Measurements from ENCODE around the gene PPCDC.

Gene PPCDC

DNA sequence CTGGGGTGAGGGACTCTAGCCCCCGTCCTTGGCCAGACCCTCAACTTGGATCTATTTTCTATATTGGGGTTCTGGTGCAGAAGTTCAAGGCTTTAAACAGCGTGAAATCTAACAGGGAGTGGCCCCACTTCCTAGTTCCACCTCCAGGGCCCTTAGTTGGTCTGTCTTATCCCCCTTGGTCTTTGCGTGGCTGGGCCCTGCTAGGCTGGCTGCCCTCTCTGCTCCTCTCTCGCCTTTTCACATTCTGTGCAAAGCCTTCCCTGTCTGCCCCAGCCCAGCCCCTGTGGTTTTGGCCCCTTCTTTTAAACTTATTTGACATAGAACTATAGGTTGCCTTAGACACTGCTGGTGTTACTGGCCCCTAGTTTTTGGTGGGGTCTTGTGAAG, 5.6 kb downstream of the PPCDC start:
- Mint-ChIP-seq H3K27ac (peak overlapping the region; percentile 50), H3K27me3 (no peaks in the 10 kb centered on the region)

DNA sequence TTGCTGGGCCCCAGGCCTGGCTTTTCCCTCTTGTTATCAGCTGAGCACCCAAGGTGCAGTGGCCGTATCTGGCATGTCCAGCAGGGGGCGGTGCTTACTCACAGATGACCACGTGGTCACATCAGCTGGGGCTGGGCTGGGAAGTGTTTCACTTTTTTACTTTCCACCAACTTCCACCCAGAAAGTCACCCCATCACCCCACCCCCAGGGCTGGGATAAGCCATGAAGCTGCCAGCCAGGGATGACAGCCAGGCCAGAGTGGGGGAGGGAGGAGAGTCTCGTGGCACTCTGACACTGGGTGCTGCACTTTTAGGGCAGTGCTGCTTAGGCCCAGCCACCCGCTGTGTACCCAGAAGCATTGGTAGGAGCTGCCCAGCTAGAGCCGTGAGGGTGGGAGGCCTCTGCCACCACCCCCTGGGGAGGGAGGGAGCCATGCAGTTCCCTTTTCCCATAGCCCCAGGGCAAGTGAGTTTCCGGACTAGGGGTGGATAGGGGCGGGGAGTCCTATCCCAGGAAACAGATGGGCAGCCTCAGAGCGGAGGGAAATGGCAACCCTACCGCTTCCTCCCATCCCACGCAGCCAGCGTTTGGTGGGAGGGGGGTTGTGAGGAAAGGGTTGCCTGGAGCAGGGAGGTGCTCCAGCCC, 6.1 kb downstream of the PPCDC start:
- no peaks in the 10 kb centered on the region for H3K9me3 Mint-ChIP-seq
- peak overlapping the region; percentile 50 for H3K27ac Mint-ChIP-seq
- H3K4me1 Mint-ChIP-seq (ENCODE audit: low read depth) = peaks cover 35% of the 10 kb centered on the region
- H3K36me3 Mint-ChIP-seq (ENCODE audit: low read depth) = peaks cover 27% of the 10 kb centered on the region
- peak overlapping the region; percentile 30 for H3K4me3 Mint-ChIP-seq
- no peaks in the 10 kb centered on the region for H3K27me3 Mint-ChIP-seq

More for the DNA sequence above, 5.6 kb downstream of the PPCDC start:
- Mint-ChIP-seq H3K4me3 (no peak overlapping the region), H3K36me3 (ENCODE audit: low read depth) (peaks cover 29% of the 10 kb centered on the region), H3K4me1 (ENCODE audit: low read depth) (peaks cover 40% of the 10 kb centered on the region), H3K9me3 (no peaks in the 10 kb centered on the region)

DNA sequence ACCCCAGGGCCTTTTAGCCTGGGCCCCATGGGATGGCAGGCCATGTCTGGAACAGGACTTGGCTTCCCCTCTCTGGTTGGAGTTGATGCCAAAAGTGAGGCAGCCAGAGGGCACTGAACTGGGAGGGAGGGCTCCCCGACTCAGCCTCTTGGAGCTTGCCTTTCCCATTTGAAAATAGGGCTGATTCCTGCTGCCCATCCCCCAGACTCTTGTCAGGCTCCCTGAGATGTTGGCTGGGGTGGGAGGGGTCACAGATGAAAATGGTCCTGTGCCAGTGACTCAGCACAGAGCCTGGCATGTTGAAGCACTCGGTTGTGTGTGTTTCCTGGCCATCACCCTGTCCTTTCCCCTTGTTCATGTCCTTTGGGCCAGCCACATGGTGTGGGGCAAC, 6.6 kb downstream of the PPCDC start:
- H3K27me3 Mint-ChIP-seq = no peaks in the 10 kb centered on the region

DNA sequence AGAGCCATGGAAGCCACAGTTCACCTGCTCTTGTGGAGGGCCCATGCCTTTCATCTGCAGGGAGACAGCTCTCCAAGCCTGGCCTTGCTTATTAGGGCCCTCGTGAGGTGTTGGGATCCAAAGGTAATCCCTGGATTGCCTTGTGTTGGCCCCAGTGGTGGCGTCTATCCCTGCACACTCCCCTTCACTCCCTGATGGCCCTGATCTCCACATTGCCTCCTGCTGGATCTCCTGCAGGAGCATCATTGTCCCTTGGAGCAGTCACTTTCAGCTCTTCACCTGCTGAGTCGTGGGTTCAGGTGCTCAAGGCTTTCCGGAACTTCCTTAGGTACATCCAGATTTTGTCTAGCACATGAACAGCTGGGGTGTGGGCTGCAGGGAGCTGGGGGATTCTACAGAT, 7.0 kb downstream of the PPCDC start:
- no peaks in the 10 kb centered on the region for H3K27me3 Mint-ChIP-seq
- no peak overlapping the region for H3K4me3 Mint-ChIP-seq
- no peaks in the 10 kb centered on the region for H3K9me3 Mint-ChIP-seq
- H3K36me3 Mint-ChIP-seq (ENCODE audit: low read depth) = peaks cover 27% of the 10 kb centered on the region
- no peak overlapping the region for H3K27ac Mint-ChIP-seq
- peaks cover 26% of the 10 kb centered on the region for H3K4me1 Mint-ChIP-seq (ENCODE audit: low read depth)

More for the DNA sequence above, 6.6 kb downstream of the PPCDC start:
- H3K4me3 Mint-ChIP-seq = no peak overlapping the region
- no peaks in the 10 kb centered on the region for H3K9me3 Mint-ChIP-seq
- peaks cover 30% of the 10 kb centered on the region for H3K4me1 Mint-ChIP-seq (ENCODE audit: low read depth)
- no peak overlapping the region for H3K27ac Mint-ChIP-seq
- peaks cover 27% of the 10 kb centered on the region for H3K36me3 Mint-ChIP-seq (ENCODE audit: low read depth)

DNA sequence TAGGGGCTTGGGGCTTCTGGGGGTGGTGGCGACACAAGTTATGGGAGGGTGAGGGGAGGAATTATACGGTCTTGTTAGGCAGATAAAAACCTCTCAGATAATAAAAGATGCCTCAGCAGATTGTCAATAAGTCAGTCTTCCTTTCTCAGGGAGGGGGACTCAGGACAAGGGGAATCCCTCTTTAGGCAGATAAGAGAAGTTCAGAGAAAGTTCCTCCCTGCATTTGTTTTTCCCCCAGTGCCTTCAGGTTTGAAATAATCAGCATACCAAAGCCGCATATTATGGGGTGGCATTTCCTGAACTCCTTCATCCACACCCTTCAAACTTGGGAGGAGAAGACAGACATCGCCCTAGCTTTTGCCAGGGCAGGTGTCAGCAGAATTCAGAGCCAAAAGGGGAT, 8.5 kb downstream of the PPCDC start:
- Mint-ChIP-seq H3K4me3 (no peak overlapping the region), H3K27ac (no peak overlapping the region), H3K27me3 (no peaks in the 10 kb centered on the region), H3K4me1 (ENCODE audit: low read depth) (peaks cover 31% of the 10 kb centered on the region), H3K9me3 (no peaks in the 10 kb centered on the region), H3K36me3 (ENCODE audit: low read depth) (peaks cover 34% of the 10 kb centered on the region)

DNA sequence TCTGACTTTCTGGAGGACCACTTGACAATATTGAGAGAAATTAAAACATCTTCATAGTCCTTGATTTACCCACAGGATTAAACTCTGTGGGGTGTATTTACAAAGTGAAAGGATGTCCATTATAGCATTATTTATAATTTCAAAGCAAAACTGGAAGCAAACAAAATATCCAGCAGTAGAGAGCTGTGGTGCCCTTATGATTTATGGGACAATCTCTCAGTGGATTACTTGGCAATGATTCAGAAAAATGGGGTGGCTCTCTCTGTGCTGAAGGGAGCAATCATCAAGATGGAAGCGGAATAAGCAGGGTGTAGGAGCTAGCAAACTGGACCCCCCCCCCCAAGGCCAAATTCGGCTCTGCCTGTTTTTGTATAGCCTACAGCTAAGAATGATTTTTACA, 9.0 kb downstream of the PPCDC start:
- Mint-ChIP-seq H3K4me3 (no peak overlapping the region), H3K4me1 (ENCODE audit: low read depth) (peaks cover 35% of the 10 kb centered on the region), H3K27ac (no peak overlapping the region), H3K36me3 (ENCODE audit: low read depth) (peaks cover 39% of the 10 kb centered on the region), H3K27me3 (no peaks in the 10 kb centered on the region), H3K9me3 (no peaks in the 10 kb centered on the region)

DNA sequence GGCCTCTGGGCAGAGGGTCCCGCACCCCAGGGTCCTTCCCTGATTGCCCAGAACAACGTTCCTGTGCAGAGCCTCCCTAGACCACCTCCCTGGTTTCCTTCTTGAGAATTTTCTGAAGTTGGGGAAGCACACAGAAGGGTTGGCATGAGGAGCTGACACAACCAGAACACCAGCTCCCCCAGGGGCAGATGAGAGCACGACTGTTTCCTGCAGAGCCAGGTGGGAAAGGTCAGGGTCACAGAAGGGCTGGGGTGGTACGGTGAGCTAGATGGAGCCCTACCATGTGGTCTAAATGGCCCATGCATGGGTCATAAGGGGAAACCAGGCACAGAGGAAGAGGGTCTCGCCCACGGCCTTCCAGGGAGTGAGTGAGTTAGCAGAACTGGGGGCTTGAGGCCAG, 10.4 kb downstream of the PPCDC start:
- Mint-ChIP-seq H3K4me1 (ENCODE audit: low read depth) (peaks cover 42% of the 10 kb centered on the region), H3K36me3 (ENCODE audit: low read depth) (peaks cover 45% of the 10 kb centered on the region), H3K27ac (peak overlapping the region; percentile 23), H3K4me3 (no peak overlapping the region), H3K27me3 (no peaks in the 10 kb centered on the region), H3K9me3 (no peaks in the 10 kb centered on the region)

DNA sequence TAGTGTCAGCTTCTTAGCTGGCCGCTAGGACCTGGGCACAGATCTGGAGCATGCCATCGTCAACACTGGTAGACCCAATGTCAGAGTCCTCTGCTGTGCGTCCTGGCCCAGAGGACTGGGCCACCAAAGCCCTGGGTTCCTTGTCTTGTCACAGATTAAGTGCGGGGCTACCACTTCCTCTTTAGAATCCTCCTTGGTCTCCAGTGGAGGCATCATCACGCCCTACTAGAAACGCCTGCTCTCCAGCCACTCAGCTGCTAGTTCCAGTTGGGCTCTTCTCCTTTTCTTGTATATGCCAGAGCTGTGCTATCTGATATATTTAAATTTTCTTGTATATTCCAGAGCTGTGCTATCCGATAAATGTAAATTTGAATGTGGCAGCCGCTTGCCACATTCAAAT, 11.2 kb downstream of the PPCDC start:
- Mint-ChIP-seq H3K4me1 (ENCODE audit: low read depth) (peaks cover 45% of the 10 kb centered on the region), H3K9me3 (no peaks in the 10 kb centered on the region), H3K4me3 (no peak overlapping the region), H3K27me3 (no peaks in the 10 kb centered on the region), H3K36me3 (ENCODE audit: low read depth) (peaks cover 40% of the 10 kb centered on the region), H3K27ac (no peak overlapping the region)

DNA sequence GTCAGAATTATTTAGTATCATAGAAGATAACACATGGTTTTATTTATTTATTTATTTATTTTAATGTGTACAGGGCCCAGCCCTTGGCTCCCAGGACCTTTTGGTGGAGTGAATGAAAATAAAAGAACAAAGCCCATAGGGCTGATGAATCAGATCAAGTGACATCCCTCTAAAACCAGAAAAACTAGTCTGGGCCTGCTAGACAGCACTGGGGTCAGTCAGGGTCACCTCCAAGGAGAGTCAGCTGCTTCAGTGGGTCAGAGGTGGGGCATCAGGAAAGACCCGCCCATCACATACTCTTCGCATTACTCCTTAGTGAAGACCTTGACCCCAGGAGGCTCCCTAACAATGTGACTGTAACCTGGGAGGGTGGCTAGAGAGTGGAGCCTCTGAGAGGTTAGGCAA, 12.8 kb downstream of the PPCDC start:
- H3K4me1 Mint-ChIP-seq (ENCODE audit: low read depth) = peaks cover 45% of the 10 kb centered on the region
- no peaks in the 10 kb centered on the region for H3K27me3 Mint-ChIP-seq
- peaks cover 35% of the 10 kb centered on the region for H3K36me3 Mint-ChIP-seq (ENCODE audit: low read depth)
- H3K4me3 Mint-ChIP-seq = no peak overlapping the region
- H3K27ac Mint-ChIP-seq = no peak overlapping the region
- H3K9me3 Mint-ChIP-seq = no peaks in the 10 kb centered on the region

DNA sequence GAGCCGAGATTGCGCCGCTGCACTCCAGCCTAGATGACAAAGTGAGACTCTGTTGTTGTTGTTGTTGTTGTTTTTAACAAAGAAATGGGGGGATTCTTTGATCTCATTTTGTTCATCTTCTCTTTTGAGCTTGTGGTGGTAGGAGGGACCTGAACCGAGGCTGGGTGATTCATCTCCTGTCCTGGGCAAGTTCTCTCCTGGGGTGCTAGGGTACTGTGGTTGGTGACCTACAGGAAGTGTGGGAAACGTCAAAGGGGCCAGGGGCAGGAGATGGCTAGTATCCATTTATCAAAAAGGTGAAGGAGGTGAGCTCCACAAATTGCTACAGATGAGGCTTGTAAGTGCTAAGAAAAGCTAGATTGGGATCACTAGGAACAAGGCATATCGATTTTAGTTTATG, 14.3 kb downstream of the PPCDC start:
- Mint-ChIP-seq H3K4me3 (no peak overlapping the region), H3K4me1 (ENCODE audit: low read depth) (peaks cover 40% of the 10 kb centered on the region), H3K9me3 (no peaks in the 10 kb centered on the region), H3K27ac (no peak overlapping the region), H3K27me3 (no peaks in the 10 kb centered on the region), H3K36me3 (ENCODE audit: low read depth) (peaks cover 33% of the 10 kb centered on the region)

DNA sequence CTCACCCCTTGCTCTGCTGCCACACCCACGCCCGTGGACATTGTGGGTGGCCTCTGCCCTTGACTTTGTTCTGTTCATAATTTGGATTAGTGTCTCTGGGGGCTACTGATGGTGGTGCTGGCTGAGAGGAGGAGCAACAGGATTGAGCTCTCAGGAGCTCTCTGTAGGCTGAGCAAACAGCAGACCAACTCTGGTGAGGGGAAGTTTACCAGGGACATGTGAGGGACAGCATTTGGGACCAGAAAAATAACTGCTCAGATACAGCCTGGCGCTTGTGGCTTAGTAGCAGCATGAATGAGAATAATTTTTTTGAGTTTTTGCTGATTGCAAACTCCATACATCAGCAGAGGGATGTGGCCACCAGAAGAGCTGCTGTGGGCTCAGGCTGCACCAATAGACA, 14.8 kb downstream of the PPCDC start:
- Mint-ChIP-seq H3K9me3 (no peaks in the 10 kb centered on the region), H3K4me3 (no peak overlapping the region), H3K36me3 (ENCODE audit: low read depth) (peaks cover 33% of the 10 kb centered on the region), H3K27ac (no peak overlapping the region), H3K27me3 (no peaks in the 10 kb centered on the region), H3K4me1 (ENCODE audit: low read depth) (peaks cover 46% of the 10 kb centered on the region)

DNA sequence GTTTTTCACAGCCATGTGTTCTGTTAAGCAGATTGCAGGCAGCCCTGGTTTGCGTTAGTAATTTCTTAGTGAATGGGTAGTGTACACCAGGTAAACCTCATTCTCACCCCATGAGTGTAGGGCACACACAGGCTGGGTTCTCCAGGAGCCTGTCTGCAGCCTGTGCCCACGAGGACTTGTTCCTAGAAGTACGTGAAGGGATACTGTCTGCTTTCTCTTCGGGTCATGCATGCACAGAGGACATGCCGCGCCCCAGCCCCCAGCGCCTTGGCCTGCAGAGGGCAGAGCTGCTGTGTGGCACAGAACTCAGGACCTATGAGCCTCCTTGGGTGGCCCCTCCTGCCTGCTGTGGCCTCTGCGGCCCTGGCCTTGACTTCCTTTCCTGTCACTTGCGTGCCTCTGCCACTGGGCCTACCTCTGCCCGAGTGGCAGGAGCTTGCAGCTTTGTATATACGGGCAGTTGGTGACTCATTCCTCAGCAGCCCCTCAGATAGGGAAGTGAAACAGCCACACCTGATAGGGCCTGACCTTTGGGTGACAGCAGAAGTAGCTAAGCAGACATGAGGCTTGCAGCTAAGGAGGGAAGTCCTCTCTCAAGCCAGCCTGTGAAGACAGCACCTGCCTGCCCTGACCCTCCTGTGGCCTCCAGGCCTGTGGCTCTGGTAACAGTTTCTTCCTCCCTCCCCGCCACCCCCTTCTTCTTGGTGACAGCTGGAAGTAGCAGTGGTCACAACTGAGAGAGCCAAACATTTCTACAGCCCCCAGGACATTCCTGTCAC, 19.5 kb downstream of the PPCDC start:
- Mint-ChIP-seq H3K9me3 (no peaks in the 10 kb centered on the region), H3K36me3 (ENCODE audit: low read depth) (peaks cover 30% of the 10 kb centered on the region), H3K27ac (peak overlapping the region; percentile 31), H3K4me3 (no peak overlapping the region), H3K4me1 (ENCODE audit: low read depth) (peaks cover 68% of the 10 kb centered on the region), H3K27me3 (no peaks in the 10 kb centered on the region)

DNA sequence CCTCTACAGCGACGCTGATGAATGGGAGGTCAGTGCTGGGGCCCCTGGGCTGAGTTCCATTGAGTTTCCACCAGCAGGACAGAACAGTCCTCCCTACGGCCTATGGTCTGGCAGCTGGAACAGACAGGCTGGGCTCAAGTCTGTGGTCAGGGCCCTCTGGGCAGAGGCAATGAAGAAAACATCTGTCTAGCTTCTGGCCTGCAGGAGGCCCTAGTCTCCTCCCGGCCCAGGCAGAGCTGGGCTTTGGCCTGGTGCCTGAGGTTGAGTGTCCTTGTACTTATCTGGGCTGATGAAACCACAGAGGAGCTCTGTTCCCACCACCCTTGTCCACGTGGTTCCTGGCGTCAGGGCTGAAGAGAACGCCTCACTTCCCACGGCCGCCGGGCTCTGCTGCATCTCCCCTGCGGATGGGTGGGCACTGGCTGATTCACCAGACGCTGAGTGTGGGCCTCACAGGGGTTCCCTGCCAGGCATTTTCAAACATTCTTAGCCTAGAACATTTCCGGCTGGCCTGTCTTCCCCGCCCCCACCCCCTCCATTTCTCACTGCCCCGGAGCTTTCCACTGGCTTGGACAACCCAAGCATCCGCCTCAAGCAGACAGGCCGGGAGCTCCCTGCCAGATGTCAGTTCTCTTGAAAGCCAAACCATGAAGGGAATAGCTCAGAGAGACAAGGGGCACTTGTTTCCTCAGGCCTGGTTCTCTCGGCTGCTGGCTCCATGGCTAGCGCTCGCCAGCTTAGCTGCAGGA, 20.3 kb downstream of the PPCDC start:
- H3K4me3 Mint-ChIP-seq = no peak overlapping the region

DNA sequence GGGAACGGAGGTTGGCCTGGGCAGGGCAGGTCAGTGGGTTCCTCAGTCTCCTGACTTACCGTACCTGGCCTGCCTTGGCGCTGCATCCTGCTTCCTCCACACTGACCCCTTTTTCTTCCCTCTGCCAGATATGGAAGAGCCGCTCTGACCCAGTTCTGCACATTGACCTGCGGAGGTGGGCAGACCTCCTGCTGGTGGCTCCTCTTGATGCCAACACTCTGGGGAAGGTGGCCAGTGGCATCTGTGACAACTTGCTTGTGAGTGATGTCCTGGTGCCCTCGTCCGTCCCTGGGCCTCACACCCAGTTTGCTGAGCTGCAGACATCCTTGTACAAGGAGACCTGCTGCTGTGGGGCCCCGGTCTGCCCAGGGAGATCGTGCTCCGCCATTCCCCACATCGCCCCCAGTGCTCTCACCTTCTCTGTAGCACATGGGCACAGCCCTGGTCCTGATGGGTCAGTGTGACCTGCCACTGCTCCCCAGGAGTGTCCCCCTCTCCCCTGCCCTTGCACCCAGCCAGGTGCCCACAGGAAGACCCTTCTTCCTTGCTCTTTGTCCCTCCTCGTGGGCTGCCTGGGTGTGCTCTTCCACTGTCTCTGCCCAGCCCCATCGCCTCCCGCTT, 21.0 kb downstream of the PPCDC start:
- Mint-ChIP-seq H3K27ac (no peak overlapping the region), H3K9me3 (no peaks in the 10 kb centered on the region), H3K36me3 (ENCODE audit: low read depth) (peaks cover 30% of the 10 kb centered on the region), H3K27me3 (no peaks in the 10 kb centered on the region), H3K4me3 (no peak overlapping the region), H3K4me1 (ENCODE audit: low read depth) (peaks cover 55% of the 10 kb centered on the region)

More for the DNA sequence above, 20.3 kb downstream of the PPCDC start:
- Mint-ChIP-seq H3K9me3 (no peaks in the 10 kb centered on the region), H3K27me3 (no peaks in the 10 kb centered on the region), H3K36me3 (ENCODE audit: low read depth) (peaks cover 27% of the 10 kb centered on the region), H3K27ac (peak overlapping the region; percentile 31), H3K4me1 (ENCODE audit: low read depth) (peaks cover 62% of the 10 kb centered on the region)

Data from stimulated activated naive CD8-positive, alpha-beta T cell treated with anti-CD3 and anti-CD28 coated beads, Interleukin-15, Interleukin-2, amounts not matched to agents 100 ng/mL and 50 ng/mL, for 24 hours (primary cell).